Measurements from ENCODE around the gene ATXN3L.

GRCh38 chrX:13345037-13345436 is 25.2 kb upstream of the ATXN3L start:
- TF ChIP-seq CTCF (IDR thresholded peaks at IDR 0.05): no peak
- no peak for TF ChIP-seq EP300 (IDR thresholded peaks at IDR 0.05; ENCODE audit: low read depth)
- TF ChIP-seq POLR2A (IDR thresholded peaks at IDR 0.05): no peak
- no peak for TF ChIP-seq POLR2AphosphoS5 (IDR thresholded peaks at IDR 0.05)
